IPS DF 6.9 (cell line): ENCODE results near the gene CAP2.

Source experiments
- DNase-seq: peaks from one replicate; pipeline ENCODE4 v3.0.0-alpha.2; 2013; ENCODE audit warnings: low read depth, low spot score
- H3K27ac ChIP-seq: one replicate; pipeline ENCODE4 v1.5.1; 2013; ENCODE audit warnings: low read length, control low read depth
- H3K27me3 ChIP-seq: 2 replicates; pipeline ENCODE4 v1.6.1; 2013; ENCODE audit warnings: mild to moderate bottlenecking, low read length; ENCODE audit not compliant: control insufficient read depth, insufficient read depth
- H3K36me3 ChIP-seq: 2 replicates; pipeline ENCODE4 v1.6.1; 2013; ENCODE audit warnings: low read length; ENCODE audit not compliant: control insufficient read depth, insufficient read depth
- H3K4me1 ChIP-seq: 2 replicates; pipeline ENCODE4 v1.6.1; 2013; ENCODE audit warnings: low read length; ENCODE audit not compliant: control insufficient read depth, insufficient read depth
- H3K4me3 ChIP-seq: 2 replicates; pipeline ENCODE4 v1.5.1; 2013; ENCODE audit warnings: mild to moderate bottlenecking, low read length
- H3K9me3 ChIP-seq: 2 replicates; pipeline ENCODE4 v1.6.1; 2013; ENCODE audit warnings: low read length, inconsistent platforms; ENCODE audit not compliant: control insufficient read depth, insufficient read depth
- WGBS: extraction: QIAGEN DNeasy Blood & Tissue Kit; methylation state at CpG from one replicate; pipeline ENCODE4 v1.1.7; 2013; ENCODE audit warnings: mixed read lengths, missing lambda C conversion rate; ENCODE audit not compliant: insufficient read length, insufficient coverage; 5-methylcytosine and 5-hydroxymethylcytosine counted together

Gene CAP2

GRCh38 chr6:17588011-17588410 is 194.6 kb downstream of the CAP2 start:
- no peaks in the 10 kb centered on the region for H3K27me3 ChIP-seq
- H3K27ac ChIP-seq, result no peak overlapping the region
- H3K9me3 ChIP-seq, result no peaks in the 10 kb centered on the region
- WGBS, result no CpG with 5 or more reads among the region's 6 CpGs
- H3K36me3 ChIP-seq, result no peaks in the 10 kb centered on the region
- no peak for DNase-seq
- no peak overlapping the region for H3K4me3 ChIP-seq
- H3K4me1 ChIP-seq, result no peaks in the 10 kb centered on the region

- no peaks in the 10 kb centered on the region for H3K4me1 ChIP-seq
- H3K27me3 ChIP-seq, result no peaks in the 10 kb centered on the region
- no peak overlapping the region for H3K27ac ChIP-seq
- H3K4me3 ChIP-seq, result no peak overlapping the region
- no peak for DNase-seq
- no CpG with 5 or more reads among the region's 5 CpGs for WGBS
- no peaks in the 10 kb centered on the region for H3K9me3 ChIP-seq
- no peaks in the 10 kb centered on the region for H3K36me3 ChIP-seq
Measured at GRCh38 chr6:17589406-17590096, 196.2 kb downstream of the CAP2 start.

GRCh38 chr6:17591287-17591686 is 197.9 kb downstream of the CAP2 start:
- WGBS, result no CpG with 5 or more reads among the region's 1 CpG

GRCh38 chr6:17593246-17593645 is 199.9 kb downstream of the CAP2 start:
- H3K27ac ChIP-seq, result no peak overlapping the region
- H3K36me3 ChIP-seq, result no peaks in the 10 kb centered on the region
- DNase-seq, result no peak
- no peaks in the 10 kb centered on the region for H3K27me3 ChIP-seq
- H3K4me3 ChIP-seq, result no peak overlapping the region
- H3K9me3 ChIP-seq, result no peaks in the 10 kb centered on the region
- no peaks in the 10 kb centered on the region for H3K4me1 ChIP-seq

More at GRCh38 chr6:17591287-17591686, 197.9 kb downstream of the CAP2 start:
- Histone ChIP-seq H3K4me3 (no peak overlapping the region), H3K27ac (no peak overlapping the region), H3K4me1 (no peaks in the 10 kb centered on the region), H3K27me3 (no peaks in the 10 kb centered on the region), H3K36me3 (no peaks in the 10 kb centered on the region), H3K9me3 (no peaks in the 10 kb centered on the region)
- no peak for DNase-seq

- WGBS, result no CpG with 5 or more reads among the region's 3 CpGs
- H3K4me1 ChIP-seq, result no peaks in the 10 kb centered on the region
- H3K27me3 ChIP-seq, result no peaks in the 10 kb centered on the region
- no peak for DNase-seq
- H3K36me3 ChIP-seq, result no peaks in the 10 kb centered on the region
- H3K27ac ChIP-seq, result no peak overlapping the region
- H3K9me3 ChIP-seq, result no peaks in the 10 kb centered on the region
- no peak overlapping the region for H3K4me3 ChIP-seq
Measured at GRCh38 chr6:17596085-17596484, 202.7 kb downstream of the CAP2 start.

GRCh38 chr6:17599877-17600526 is 206.6 kb downstream of the CAP2 start, which contains the start of gene FAM8A1:
FAM8A1 (plus strand) TSS chr6:17600302; CDS start chr6:17600410, 108 bp downstream.
- H3K9me3 ChIP-seq, result no peaks in the 10 kb centered on the region
- DNase-seq, result peak; percentile 90
- H3K27me3 ChIP-seq, result no peaks in the 10 kb centered on the region
- no peaks in the 10 kb centered on the region for H3K4me1 ChIP-seq
- H3K36me3 ChIP-seq, result no peaks in the 10 kb centered on the region
- H3K4me3 ChIP-seq, result peak within 1 kb of the TSS; percentile 66
- no peak within 1 kb of the TSS for H3K27ac ChIP-seq
- no CpG with 5 or more reads among the region's 42 CpGs for WGBS

GRCh38 chr6:17600527-17601385 is 207.4 kb downstream of the CAP2 start:
- peak overlapping the region; percentile 66 for H3K4me3 ChIP-seq
- WGBS, result no CpG with 5 or more reads among the region's 77 CpGs
- no peak overlapping the region for H3K27ac ChIP-seq
- no peaks in the 10 kb centered on the region for H3K4me1 ChIP-seq
- no peaks in the 10 kb centered on the region for H3K9me3 ChIP-seq
- H3K36me3 ChIP-seq, result no peaks in the 10 kb centered on the region
- no peaks in the 10 kb centered on the region for H3K27me3 ChIP-seq
- DNase-seq, result no peak

GRCh38 chr6:17601386-17601703 is 207.9 kb downstream of the CAP2 start:
- no peaks in the 10 kb centered on the region for H3K36me3 ChIP-seq
- H3K9me3 ChIP-seq, result no peaks in the 10 kb centered on the region
- H3K27me3 ChIP-seq, result no peaks in the 10 kb centered on the region
- no peak for DNase-seq
- WGBS, result no CpG with 5 or more reads among the region's 5 CpGs
- no peaks in the 10 kb centered on the region for H3K4me1 ChIP-seq
- peak overlapping the region; percentile 66; the same call in 1 of the 2 replicates for H3K4me3 ChIP-seq
- no peak overlapping the region for H3K27ac ChIP-seq

- WGBS, result no CpG with 5 or more reads among the region's 1 CpG
- Histone ChIP-seq H3K27me3 (no peaks in the 10 kb centered on the region), H3K4me3 (no peak overlapping the region), H3K9me3 (no peaks in the 10 kb centered on the region), H3K27ac (no peak overlapping the region), H3K4me1 (no peaks in the 10 kb centered on the region), H3K36me3 (no peaks in the 10 kb centered on the region)
- no peak for DNase-seq
Measured at GRCh38 chr6:17602888-17603287, 209.5 kb downstream of the CAP2 start.

- Histone ChIP-seq H3K9me3 (no peaks in the 10 kb centered on the region), H3K27me3 (no peaks in the 10 kb centered on the region), H3K27ac (no peak overlapping the region), H3K4me3 (no peak overlapping the region), H3K4me1 (no peaks in the 10 kb centered on the region), H3K36me3 (no peaks in the 10 kb centered on the region)
- no peak for DNase-seq
- WGBS, result no CpG with 5 or more reads among the region's 4 CpGs
Measured at GRCh38 chr6:17606606-17607005, 213.2 kb downstream of the CAP2 start.
